ENCODE measurements around the gene NDUFAF8. TPM values are rescaled to one million over a fixed set of nuclear protein-coding genes. Genes with fewer than 3 reads are reported as not detected.
A peak's percentile ranks its signal among the peaks of the same experiment; 100 is the strongest.
"Not testable (repeated sequence)": the region's sequence is repeated elsewhere in the genome, so short reads cannot be mapped to it uniquely, and the experiment has no call there.

Gene NDUFAF8
- total RNA-seq, 6 experiments from 2014 or later, result 15.7 to 35.9 (median 23.3) TPM

GRCh38 chr17:81222906-81223761 lies 16.0 kb upstream of the NDUFAF8 start, which contains the start of gene CEP131:
TSS of gene CEP131 (minus strand) at chr17:81222965. CDS start at chr17:81220056, 2,909 bp downstream.
- intact Hi-C loops (cut with DNase I), result no loop called here
- WGBS (ENCODE audit: insufficient coverage, low coverage, low lambda C conversion rate, missing lambda C conversion rate), result under 1% methylated on average over 24 of the region's 79 CpGs

GRCh38 chr17:81223762-81224130 lies 15.4 kb upstream of the NDUFAF8 start:
- 19% methylated on average over 11 of the region's 11 CpGs for WGBS (ENCODE audit: insufficient coverage, low coverage, low lambda C conversion rate, missing lambda C conversion rate)
- peak overlapping the region in 2 of 3 donors; percentile 42 to 52 for H3K4me3 ChIP-seq
- H3K9me3 ChIP-seq, result no peaks in the 10 kb centered on the region
- TF ChIP-seq POLR2A (IDR thresholded peaks at IDR 0.05), result no peak
- TF ChIP-seq CTCF (IDR thresholded peaks at IDR 0.05), result no peak
- intact Hi-C loops (cut with DNase I), result no loop called here
- no peak for ATAC-seq
- no peaks in the 10 kb centered on the region for H3K27me3 ChIP-seq
- H3K36me3 ChIP-seq, result no peaks in the 10 kb centered on the region
- peak in 2 of 3 donors; percentile 36 to 56 for DNase-seq
- peaks cover 0 to 4% (median 0%) of the 10 kb centered on the region in 4 donors for H3K4me1 ChIP-seq
- H3K27ac ChIP-seq, result no peak overlapping the region

More at GRCh38 chr17:81222906-81223761, 16.0 kb upstream of the NDUFAF8 start, which contains the start of gene CEP131:
- ATAC-seq (peak; percentile 96 to 98 (median 98)), DNase-seq (peak; percentile 100)
- no peaks in the 10 kb centered on the region for H3K36me3 ChIP-seq
- no peaks in the 10 kb centered on the region for H3K27me3 ChIP-seq
- no peaks in the 10 kb centered on the region for H3K9me3 ChIP-seq
- TF ChIP-seq CTCF (IDR thresholded peaks at IDR 0.05), result no peak
- TF ChIP-seq POLR2A (IDR thresholded peaks at IDR 0.05), result no peak
- H3K4me3 ChIP-seq, result peak within 1 kb of the TSS; percentile 69 to 74 (median 69)
- H3K4me1 ChIP-seq, result peaks cover 0 to 4% (median 0%) of the 10 kb centered on the region in 4 donors
- H3K27ac ChIP-seq, result no peak within 1 kb of the TSS

GRCh38 chr17:81227630-81228029 lies 11.5 kb upstream of the NDUFAF8 start:
- H3K27me3 ChIP-seq; H3K9me3 ChIP-seq; H3K27ac ChIP-seq; H3K4me3 ChIP-seq; intact Hi-C loops (cut with DNase I); ATAC-seq; DNase-seq; H3K4me1 ChIP-seq: not testable (repeated sequence)
- H3K36me3 ChIP-seq, result peaks cover 0 to 14% (median 0%) of the 10 kb centered on the region in 4 donors
- WGBS (ENCODE audit: insufficient coverage, low coverage, low lambda C conversion rate, missing lambda C conversion rate), result 43% methylated on average over 2 of the region's 2 CpGs

GRCh38 chr17:81228420-81228819 lies 10.7 kb upstream of the NDUFAF8 start:
- H3K27me3 ChIP-seq, result no peaks in the 10 kb centered on the region
- H3K36me3 ChIP-seq, result peaks cover 0 to 18% (median 1%) of the 10 kb centered on the region in 4 donors
- H3K4me3 ChIP-seq, result no peak overlapping the region
- H3K9me3 ChIP-seq, result no peaks in the 10 kb centered on the region
- H3K27ac ChIP-seq, result no peak overlapping the region
- intact Hi-C loops (cut with DNase I), result no loop called here
- H3K4me1 ChIP-seq, result peaks cover 0 to 1% (median 0%) of the 10 kb centered on the region in 4 donors
- 58% methylated on average over 4 of the region's 9 CpGs for WGBS (ENCODE audit: insufficient coverage, low coverage, low lambda C conversion rate, missing lambda C conversion rate)
- TF ChIP-seq POLR2A (IDR thresholded peaks at IDR 0.05) (no peak), CTCF (IDR thresholded peaks at IDR 0.05) (no peak)
- ATAC-seq, result peak in 3 of 4 donors; percentile 9 to 51 (median 28)
- DNase-seq, result no peak
